GM12878 (cell line): ENCODE measurements around the gene HJV. TPM values are rescaled to one million over a fixed set of nuclear protein-coding genes. Genes with fewer than 3 reads are reported as not detected.

Experiments used
- ATAC-seq: fragments of 200-7000 bp; cut with Tn5 transposase; 3 replicates; pipeline ENCODE4 v1.9.1; 2020; ENCODE audit warnings: mild to moderate bottlenecking, moderate library complexity
- BruUV-seq: library from RNA; stranded (reverse); fragments of 400-500 nt; replicated peaks from 2 replicates; lab custom pipeline; 2021; lab: Mats Ljungman, UMichigan
- CTCF ChIA-PET: fragments of 300-600 bp; sonication (Branson Sonifier 250); formaldehyde crosslinking; extraction: SDS; loops from one replicate; lab custom pipeline; 2021; ENCODE audit warnings: inconsistent platforms; lab: Yijun Ruan, JAX
- POLR2A ChIA-PET: fragments of 350-600 bp; formaldehyde crosslinking; extraction: SDS; loops from one replicate; lab custom pipeline; 2021; ENCODE audit warnings: inconsistent platforms; lab: Charles Lee
- RAD21 ChIA-PET: fragments of 300-600 bp; sonication (Branson Sonifier 250); formaldehyde crosslinking; loops from one replicate; lab custom pipeline; 2023; ENCODE audit warnings: antibody characterized with exemption; ENCODE audit not compliant: unreplicated experiment; lab: Charles Lee
- SMC1A ChIA-PET: fragments of 300-600 bp; sonication (Branson Sonifier 250); formaldehyde crosslinking; loops from one replicate; lab custom pipeline; 2023; ENCODE audit not compliant: unreplicated experiment, uncharacterized antibody; lab: Charles Lee
- DNase-seq: peaks from one replicate; pipeline ENCODE4 v3.0.0-alpha.2; 2011; ENCODE audit warnings: low read depth, low spot score
- FAIRE-seq: peaks from 3 replicates; lab custom pipeline; 2011; peaks lifted over from hg19 to GRCh38; lab: Jason Lieb, UNC
- H2AFZ ChIP-seq: 2 replicates; pipeline ENCODE4 v1.6.0; 2011; ENCODE audit warnings: low read depth, low read length, control low read depth; ENCODE audit not compliant: control insufficient read depth
- H3K27ac ChIP-seq: 2 replicates; pipeline ENCODE4 v1.5.1; 2011; ENCODE audit warnings: control low read depth; ENCODE audit not compliant: control insufficient read depth, insufficient read depth
- H3K27me3 ChIP-seq, 2 experiments: replicated peaks in 1 of 2; 2 replicates each; pipeline versions ENCODE4 v1.6.0 to v1.6.1; 2011; ENCODE audit warnings: low read length in 1 of 2; ENCODE audit not compliant: control insufficient read depth in 2 of 2, insufficient read depth in 2 of 2
- H3K36me3 ChIP-seq, 2 experiments: 2 replicates each; pipeline ENCODE4 v1.5.1; 2011; ENCODE audit warnings: low read length in 1 of 2; ENCODE audit not compliant: control insufficient read depth in 2 of 2, insufficient read depth in 2 of 2
- H3K4me1 ChIP-seq: 2 replicates; pipeline ENCODE4 v1.6.1; 2011; ENCODE audit warnings: mild to moderate bottlenecking, low read length, moderate library complexity, mixed read lengths; ENCODE audit not compliant: control insufficient read depth, insufficient read depth
- H3K4me2 ChIP-seq: 2 replicates; pipeline ENCODE4 v1.6.0; 2011; ENCODE audit warnings: control low read depth; ENCODE audit not compliant: control insufficient read depth, insufficient read depth
- H3K4me3 ChIP-seq: fragments of 200-600 bp; sonication (generic); 2 replicates; pipeline ENCODE4 v1.5.1; 2016
- H3K79me2 ChIP-seq: 2 replicates; pipeline ENCODE4 v1.6.0; 2011; ENCODE audit warnings: low read length; ENCODE audit not compliant: control insufficient read depth, insufficient read depth
- H3K9ac ChIP-seq: 2 replicates; pipeline ENCODE4 v1.8.0; 2011; ENCODE audit warnings: low read length, control low read depth, mixed read lengths; ENCODE audit not compliant: control insufficient read depth, insufficient read depth
- H3K9me3 ChIP-seq: replicated peaks from 3 replicates; pipeline ENCODE4 v1.5.1; 2011; ENCODE audit warnings: mild to moderate bottlenecking, low read length; ENCODE audit not compliant: control insufficient read depth, insufficient read depth
- H4K20me1 ChIP-seq: 2 replicates; pipeline ENCODE4 v1.6.0; 2011; ENCODE audit not compliant: control insufficient read depth, insufficient read depth
- CBX3 ChIP-seq: fragments of 200-600 bp; sonication (generic); IDR thresholded peaks from 2 replicates; pipeline ENCODE4 v1.6.1; 2016; ENCODE audit warnings: low read depth, borderline replicate concordance
- EED ChIP-seq: sonication (generic); IDR thresholded peaks from 2 replicates; pipeline ENCODE4 v1.6.1; 2016; ENCODE audit warnings: antibody characterized with exemption, low read depth
- EGR1 ChIP-seq, 2 experiments: IDR thresholded peaks; 1 replicate in 1 of 2; 2 replicates in 1 of 2; pipeline ENCODE4 v1.6.1; 2011 to 2012; ENCODE audit warnings: low read depth in 2 of 2, low read length in 2 of 2, borderline replicate concordance in 1 of 2, mild to moderate bottlenecking in 1 of 2, moderate library complexity in 1 of 2
- GABPA ChIP-seq: IDR thresholded peaks from 2 replicates; pipeline ENCODE4 v1.6.1; 2014; ENCODE audit warnings: antibody characterized with exemption, low read depth, mild to moderate bottlenecking, inconsistent platforms
- IKZF2 ChIP-seq, 2 experiments: fragments of 450-650 bp; IDR thresholded peaks; 2 replicates each; pipeline ENCODE4 v1.6.1; 2017; ENCODE audit warnings: mild to moderate bottlenecking in 2 of 2, moderate library complexity in 2 of 2
- MYB ChIP-seq: fragments of 150-350 bp; IDR thresholded peaks from 2 replicates; pipeline ENCODE4 v1.6.1; 2014; ENCODE audit warnings: mild to moderate bottlenecking, low read depth, low read length, borderline replicate concordance
- NFYB ChIP-seq: IDR thresholded peaks from 2 replicates; pipeline ENCODE4 v1.6.1; 2011; ENCODE audit warnings: low read depth, mild to moderate bottlenecking, low read length, improper control_type of control experiment, moderate library complexity; ENCODE audit not compliant: insufficient read depth
- TAF1 ChIP-seq: IDR thresholded peaks from 2 replicates; pipeline ENCODE4 v1.6.1; 2011; ENCODE audit warnings: mild to moderate bottlenecking, low read depth, low read length, borderline replicate concordance
- ZSCAN29 ChIP-seq: fragments of 450-650 bp; IDR thresholded peaks from 2 replicates; pipeline ENCODE4 v1.6.1; 2017; ENCODE audit warnings: mild to moderate bottlenecking, moderate library complexity
- WGBS: methylation state at CpG from one replicate; pipeline ENCODE4 v1.1.6; 2016; ENCODE audit warnings: low lambda C conversion rate; ENCODE audit not compliant: insufficient replicate concordance, insufficient coverage; ENCODE audit errors: missing lambda C conversion rate; 5-methylcytosine and 5-hydroxymethylcytosine counted together
- in situ Hi-C: fragments of 300-500 bp; cut with MboI; formaldehyde crosslinking; loops from 9 replicates; pipeline ENCODE4 v1.14.3; 2018; ENCODE audit warnings: mixed read lengths
- intact Hi-C: fragments of 100-400 bp; cut with micrococcal nuclease; formaldehyde crosslinking; loops from one replicate; pipeline ENCODE4 v1.14.2; 2022; ENCODE audit not compliant: unreplicated experiment
- polyA plus RNA-seq, 11 experiments: library from polyadenylated mRNA; depleted of rRNA in 4 of 11; unstranded in 6 of 11; stranded (reverse) in 5 of 11; fragments of >200 nt; fragmentation: Nextera tagmentation in 4 of 11; fragmentation: Illumina TruSeq in 1 of 11; extraction: Ambion mirVana in 4 of 11; extraction: Trizol in 1 of 11; gene quantifications; 1 replicate in 1 of 11; 2 replicates in 10 of 11; pipeline versions ENCODE4 v1.2.1 to v1.2.3, GENCODE V29; 2011 to 2016; ENCODE audit warnings: inconsistent platforms in 2 of 11, missing spikeins in 2 of 11, low read depth in 1 of 11
- total RNA-seq, 4 experiments: library from RNA; depleted of rRNA in 3 of 4; stranded (reverse); fragments of >200 nt in 3 of 4; fragmentation: Illumina TruSeq in 1 of 4; extraction: Trizol in 1 of 4; gene quantifications; 2 replicates each; pipeline versions ENCODE4 v1.2.1 to v1.2.3, GENCODE V29; 2013 to 2021
- TF ChIP-seq, protein P1 (sequence below): IDR thresholded peaks from 2 replicates; pipeline ENCODE4 v1.6.1; 2011; ENCODE audit warnings: borderline replicate concordance, low read depth, mild to moderate bottlenecking, moderate library complexity, low read length; ENCODE audit not compliant: insufficient read depth, poor library complexity, severe bottlenecking
- TF ChIP-seq, protein P2 (sequence below): fragments of 450-650 bp; formaldehyde crosslinking; IDR thresholded peaks from 2 replicates; pipeline ENCODE4 v1.4.0; 2020; ENCODE audit warnings: mild to moderate bottlenecking, moderate library complexity

The HJV gene
- total and polyA plus RNA-seq, 10 of the 15 experiments (the other 5 are each of a cell fraction or from before 2014, with no cell fraction given): not detected

DNA sequence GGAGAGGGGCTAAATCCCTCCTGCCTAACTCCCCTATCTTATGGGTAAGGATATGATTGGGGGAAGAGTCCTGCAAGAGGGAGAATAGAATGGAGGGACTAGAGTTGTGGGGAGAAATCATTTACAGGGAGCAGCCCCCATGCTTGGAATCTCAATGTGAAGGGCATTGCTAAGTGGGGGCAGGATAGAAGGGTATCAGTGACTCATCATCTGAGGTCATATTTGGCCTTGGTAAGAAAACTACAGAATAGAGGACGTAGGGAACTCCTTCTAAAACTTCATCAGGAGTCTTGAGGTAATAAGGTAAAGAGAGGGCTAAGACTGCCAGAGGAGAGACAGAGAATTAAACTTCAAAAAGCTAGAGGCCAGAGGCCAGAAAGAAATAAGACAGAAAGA, 487 bp downstream of the HJV start:
- H3K4me1 ChIP-seq: no peaks in the 10 kb centered on the region
- WGBS: 0% methylated on average over 1 of the region's 1 CpG
- BruUV-seq: no TSS peak
- H2AFZ ChIP-seq: no peak overlapping the region
- ChIA-PET SMC1A (interaction anchor here (1.3 to 2.4 kb wide), 3 partner anchors 11 to 129 kb away, joined by 4 to 21 read pairs (median 6); no protein-coding TSS in a partner anchor), RAD21 (interaction anchor here (1.1 kb wide), 1 partner anchor 162 kb away, joined by 3 read pairs; the partner anchor contains the start of gene PIAS3), POLR2A (interaction anchor here (0.6 to 1.4 kb wide), 2 partner anchors 13 to 66 kb away, joined by 3 read pairs; no protein-coding TSS in a partner anchor), CTCF (interaction anchor here (0.6 to 2.6 kb wide), 9 partner anchors 9 to 174 kb away, joined by 3 to 16 read pairs (median 4); partner anchors contain the start of gene RBM8A)
- in situ Hi-C loops: no loop called here
- no peak overlapping the region for H3K4me3 ChIP-seq
- no peaks in the 10 kb centered on the region for H3K36me3 ChIP-seq
- ATAC-seq (no peak), FAIRE-seq (no peak), DNase-seq (no peak)
- H3K27me3 ChIP-seq: peaks cover 4 to 9% of the 10 kb centered on the region in 2 experiments; a peak in 3 of 4 replicates
- no peaks in the 10 kb centered on the region for H4K20me1 ChIP-seq
- TF ChIP-seq EGR1 (IDR thresholded peaks at IDR 0.05; ENCODE audit: borderline replicate concordance in 1 of 2, low read depth in 2 of 2, low read length in 2 of 2) (no peak), NFYB (no peak), TAF1 (no peak), ZSCAN29 (no peak), CBX3 (no peak), IKZF2 (IDR thresholded peaks at IDR 0.05) (no peak), GABPA (no peak), EED (no peak), MYB (no peak)
- TF ChIP-seq, protein P1, sequence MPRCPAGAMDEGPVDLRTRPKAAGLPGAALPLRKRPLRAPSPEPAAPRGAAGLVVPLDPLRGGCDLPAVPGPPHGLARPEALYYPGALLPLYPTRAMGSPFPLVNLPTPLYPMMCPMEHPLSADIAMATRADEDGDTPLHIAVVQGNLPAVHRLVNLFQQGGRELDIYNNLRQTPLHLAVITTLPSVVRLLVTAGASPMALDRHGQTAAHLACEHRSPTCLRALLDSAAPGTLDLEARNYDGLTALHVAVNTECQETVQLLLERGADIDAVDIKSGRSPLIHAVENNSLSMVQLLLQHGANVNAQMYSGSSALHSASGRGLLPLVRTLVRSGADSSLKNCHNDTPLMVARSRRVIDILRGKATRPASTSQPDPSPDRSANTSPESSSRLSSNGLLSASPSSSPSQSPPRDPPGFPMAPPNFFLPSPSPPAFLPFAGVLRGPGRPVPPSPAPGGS: no peak
- TF ChIP-seq, protein P2, sequence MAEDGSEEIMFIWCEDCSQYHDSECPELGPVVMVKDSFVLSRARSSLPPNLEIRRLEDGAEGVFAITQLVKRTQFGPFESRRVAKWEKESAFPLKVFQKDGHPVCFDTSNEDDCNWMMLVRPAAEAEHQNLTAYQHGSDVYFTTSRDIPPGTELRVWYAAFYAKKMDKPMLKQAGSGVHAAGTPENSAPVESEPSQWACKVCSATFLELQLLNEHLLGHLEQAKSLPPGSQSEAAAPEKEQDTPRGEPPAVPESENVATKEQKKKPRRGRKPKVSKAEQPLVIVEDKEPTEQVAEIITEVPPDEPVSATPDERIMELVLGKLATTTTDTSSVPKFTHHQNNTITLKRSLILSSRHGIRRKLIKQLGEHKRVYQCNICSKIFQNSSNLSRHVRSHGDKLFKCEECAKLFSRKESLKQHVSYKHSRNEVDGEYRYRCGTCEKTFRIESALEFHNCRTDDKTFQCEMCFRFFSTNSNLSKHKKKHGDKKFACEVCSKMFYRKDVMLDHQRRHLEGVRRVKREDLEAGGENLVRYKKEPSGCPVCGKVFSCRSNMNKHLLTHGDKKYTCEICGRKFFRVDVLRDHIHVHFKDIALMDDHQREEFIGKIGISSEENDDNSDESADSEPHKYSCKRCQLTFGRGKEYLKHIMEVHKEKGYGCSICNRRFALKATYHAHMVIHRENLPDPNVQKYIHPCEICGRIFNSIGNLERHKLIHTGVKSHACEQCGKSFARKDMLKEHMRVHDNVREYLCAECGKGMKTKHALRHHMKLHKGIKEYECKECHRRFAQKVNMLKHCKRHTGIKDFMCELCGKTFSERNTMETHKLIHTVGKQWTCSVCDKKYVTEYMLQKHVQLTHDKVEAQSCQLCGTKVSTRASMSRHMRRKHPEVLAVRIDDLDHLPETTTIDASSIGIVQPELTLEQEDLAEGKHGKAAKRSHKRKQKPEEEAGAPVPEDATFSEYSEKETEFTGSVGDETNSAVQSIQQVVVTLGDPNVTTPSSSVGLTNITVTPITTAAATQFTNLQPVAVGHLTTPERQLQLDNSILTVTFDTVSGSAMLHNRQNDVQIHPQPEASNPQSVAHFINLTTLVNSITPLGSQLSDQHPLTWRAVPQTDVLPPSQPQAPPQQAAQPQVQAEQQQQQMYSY (CRISPR knock-in tag): no peak
- no peak overlapping the region for H3K9ac ChIP-seq
- intact Hi-C loops: no loop called here
- H3K4me2 ChIP-seq: no peak overlapping the region
- H3K79me2 ChIP-seq: no peaks in the 10 kb centered on the region
- no peak overlapping the region for H3K27ac ChIP-seq
- no peaks in the 10 kb centered on the region for H3K9me3 ChIP-seq
